Stomach (tissue), 9 donors: Measurements from ENCODE around the gene FAM124A. TPM values are rescaled to one million over a fixed set of nuclear protein-coding genes. Genes with fewer than 3 reads are reported as not detected.

Experiments used
- DNase-seq, 2 donors: peaks; one replicate each; pipeline versions ENCODE4 v3.0.0 to v3.0.0-alpha.2; 2013 to 2019
- H3K27ac ChIP-seq, 5 donors: fragments of 200-600 bp in 4 of 5; sonication (generic) in 4 of 5; one replicate each; pipeline ENCODE4 v1.5.1; 2013 to 2019; ENCODE audit warnings: mild to moderate bottlenecking in 1 of 5, moderate library complexity in 1 of 5
- H3K27me3 ChIP-seq, 3 donors: fragments of 200-600 bp; sonication (generic); one replicate each; pipeline ENCODE4 v1.5.1; 2017 to 2019; ENCODE audit warnings: mixed run types in 1 of 3
- H3K36me3 ChIP-seq, 4 donors: fragments of 200-600 bp; sonication (generic); 1 replicate in 3 of 4; 2 replicates in 1 of 4; pipeline ENCODE4 v1.5.1; 2016 to 2019
- H3K4me1 ChIP-seq, 4 donors: fragments of 200-600 bp; sonication (generic); one replicate each; pipeline ENCODE4 v1.5.1; 2016 to 2019
- H3K4me3 ChIP-seq, 4 donors: fragments of 200-600 bp; sonication (generic) in 3 of 4; one replicate each; pipeline ENCODE4 v1.5.1; 2016 to 2019; ENCODE audit warnings: mild to moderate bottlenecking in 1 of 4
- H3K9me3 ChIP-seq, 4 donors: fragments of 200-600 bp; sonication (generic); one replicate each; pipeline ENCODE4 v1.5.1; 2016 to 2019
- EP300 ChIP-seq: sonication (generic); formaldehyde crosslinking; IDR thresholded peaks from one replicate; pipeline ENCODE4 v1.6.1; 2017; ENCODE audit warnings: antibody characterized with exemption
- POLR2A ChIP-seq, 4 donors: fragments of 450-650 bp; IDR thresholded peaks; one replicate each; pipeline ENCODE4 v1.6.1; 2016; ENCODE audit warnings: antibody characterized with exemption in 4 of 4, control low read depth in 2 of 4, mild to moderate bottlenecking in 1 of 4, moderate library complexity in 1 of 4
- POLR2AphosphoS5 ChIP-seq, 3 donors: sonication (generic); formaldehyde crosslinking; IDR thresholded peaks; one replicate each; pipeline ENCODE4 v1.6.1; 2016; ENCODE audit warnings: antibody characterized with exemption in 3 of 3
- WGBS, 5 donors: extraction: QIAGEN DNeasy Blood & Tissue Kit in 3 of 5; methylation state at CpG; one replicate each; pipeline versions ENCODE4 v1.1.5 to v1.1.7; 2013 to 2018; 5-methylcytosine and 5-hydroxymethylcytosine counted together
- intact Hi-C: fragments of 100-400 bp; cut with DNase I; formaldehyde crosslinking; loops from one replicate; pipeline ENCODE4 v1.15.1; 2023; ENCODE audit warnings: low total_unique reads
- polyA plus RNA-seq, 3 donors: library from polyadenylated mRNA; stranded (reverse); fragments of 200-250 nt; gene quantifications; one replicate each; pipeline ENCODE4 v1.2.3, GENCODE V29; 2013
- total RNA-seq, 5 donors: library from RNA; depleted of rRNA; stranded (reverse); fragments of >200 nt; gene quantifications; one replicate each; pipeline versions ENCODE4 v1.1.0 to v1.2.3, GENCODE V29; 2014 to 2016
- TF ChIP-seq, protein P1 (sequence below), 7 experiments: fragments of 450-650 bp in 4 of 7; fragments of 200-600 bp in 3 of 7; sonication (generic) in 3 of 7; IDR thresholded peaks; one replicate each; pipeline ENCODE4 v1.5.1; 2016 to 2019; ENCODE audit warnings: antibody characterized with exemption in 7 of 7, control low read depth in 2 of 7, mild to moderate bottlenecking in 1 of 7
- donor health status: healthy with polysubstance abuse.
- donor health status: Bipolar disorder and iron deficiency.
- donor health status: healthy.

Gene FAM124A
- total and polyA plus RNA-seq, 8 donors: 0.46 to 21.0 (median 2.6) TPM

DNA sequence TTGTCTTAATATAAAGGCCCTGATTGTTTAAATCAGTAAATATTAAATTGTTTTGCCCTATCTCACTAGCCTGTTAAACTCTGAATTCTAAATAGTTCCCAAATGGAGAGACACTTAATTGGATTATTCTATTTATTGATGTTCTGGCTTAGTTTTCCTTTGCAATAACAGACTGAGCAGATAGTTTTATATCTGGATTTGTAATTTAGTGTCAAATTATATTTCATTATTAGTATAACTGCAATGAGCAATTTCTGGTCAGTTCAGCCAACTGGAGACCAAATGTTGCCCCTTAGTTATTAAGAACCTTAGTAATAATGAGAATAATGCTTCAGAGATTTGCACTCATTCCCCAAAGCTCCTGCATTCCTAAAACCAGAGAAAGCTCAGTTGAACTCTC lies 10.1 kb downstream of the FAM124A start:
- no peak for TF ChIP-seq EP300
- no peak for TF ChIP-seq POLR2AphosphoS5 (IDR thresholded peaks at IDR 0.05)
- no peak for TF ChIP-seq POLR2A (IDR thresholded peaks at IDR 0.05)
- no peaks in the 10 kb centered on the region for H3K9me3 ChIP-seq
- H3K4me3 ChIP-seq: no peak overlapping the region
- intact Hi-C loops: no loop called here
- H3K27me3 ChIP-seq: no peaks in the 10 kb centered on the region
- DNase-seq: no peak
- H3K27ac ChIP-seq: no peak overlapping the region
- H3K36me3 ChIP-seq: peaks cover 0 to 6% (median 0%) of the 10 kb centered on the region in 4 donors
- peaks cover 4 to 35% (median 16%) of the 10 kb centered on the region in 4 donors for H3K4me1 ChIP-seq

DNA sequence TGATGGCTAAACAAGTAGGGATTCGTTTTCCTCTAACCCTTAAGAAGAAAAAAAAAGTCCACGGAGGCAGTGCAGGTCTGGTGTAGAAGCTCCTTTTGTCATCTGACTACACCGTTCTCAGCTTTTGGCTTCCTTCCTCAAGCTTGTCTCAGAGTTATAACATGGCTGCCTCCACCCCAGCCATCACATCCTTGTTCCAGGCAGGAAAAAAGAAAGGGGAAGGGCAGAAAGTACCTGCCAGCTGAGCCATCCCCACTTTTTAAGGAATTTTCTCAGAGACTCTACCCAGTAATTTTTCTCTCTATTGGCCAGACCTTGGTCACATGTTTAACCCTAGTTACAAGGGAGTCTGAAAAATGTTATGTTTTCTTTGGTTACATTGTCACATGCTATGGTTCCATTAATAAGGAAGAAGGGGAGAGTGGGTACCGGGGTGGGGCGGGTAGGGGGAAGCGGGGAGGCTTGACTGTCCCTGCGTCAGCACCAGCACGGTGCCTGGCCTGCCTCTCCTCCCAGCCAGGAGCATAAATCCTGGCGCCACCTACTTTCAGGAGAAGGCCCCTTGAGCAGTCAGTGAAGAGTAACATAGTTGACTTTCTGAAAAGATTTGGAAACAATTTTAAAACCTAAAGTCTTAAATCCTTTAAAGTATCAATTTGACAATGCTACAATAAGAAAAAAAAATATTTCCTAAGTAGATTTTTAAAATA lies 11.1 kb downstream of the FAM124A start:
- intact Hi-C loops: no loop called here
- Histone ChIP-seq H3K36me3 (peaks cover 0 to 6% (median 0%) of the 10 kb centered on the region in 4 donors), H3K4me3 (no peak overlapping the region), H3K4me1 (peaks cover 4 to 28% (median 16%) of the 10 kb centered on the region in 4 donors), H3K27me3 (no peaks in the 10 kb centered on the region), H3K9me3 (no peaks in the 10 kb centered on the region), H3K27ac (no peak overlapping the region)
- no peak for DNase-seq
- TF ChIP-seq EP300: no peak
- TF ChIP-seq POLR2AphosphoS5 (IDR thresholded peaks at IDR 0.05): no peak
- no peak for TF ChIP-seq POLR2A (IDR thresholded peaks at IDR 0.05)
- TF ChIP-seq, protein P1, sequence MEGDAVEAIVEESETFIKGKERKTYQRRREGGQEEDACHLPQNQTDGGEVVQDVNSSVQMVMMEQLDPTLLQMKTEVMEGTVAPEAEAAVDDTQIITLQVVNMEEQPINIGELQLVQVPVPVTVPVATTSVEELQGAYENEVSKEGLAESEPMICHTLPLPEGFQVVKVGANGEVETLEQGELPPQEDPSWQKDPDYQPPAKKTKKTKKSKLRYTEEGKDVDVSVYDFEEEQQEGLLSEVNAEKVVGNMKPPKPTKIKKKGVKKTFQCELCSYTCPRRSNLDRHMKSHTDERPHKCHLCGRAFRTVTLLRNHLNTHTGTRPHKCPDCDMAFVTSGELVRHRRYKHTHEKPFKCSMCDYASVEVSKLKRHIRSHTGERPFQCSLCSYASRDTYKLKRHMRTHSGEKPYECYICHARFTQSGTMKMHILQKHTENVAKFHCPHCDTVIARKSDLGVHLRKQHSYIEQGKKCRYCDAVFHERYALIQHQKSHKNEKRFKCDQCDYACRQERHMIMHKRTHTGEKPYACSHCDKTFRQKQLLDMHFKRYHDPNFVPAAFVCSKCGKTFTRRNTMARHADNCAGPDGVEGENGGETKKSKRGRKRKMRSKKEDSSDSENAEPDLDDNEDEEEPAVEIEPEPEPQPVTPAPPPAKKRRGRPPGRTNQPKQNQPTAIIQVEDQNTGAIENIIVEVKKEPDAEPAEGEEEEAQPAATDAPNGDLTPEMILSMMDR (IDR thresholded peaks at IDR 0.05): no peak
- 88 to 95% (median 93%) methylated on average over 9 of the region's 9 CpGs for WGBS, 5 donors

DNA sequence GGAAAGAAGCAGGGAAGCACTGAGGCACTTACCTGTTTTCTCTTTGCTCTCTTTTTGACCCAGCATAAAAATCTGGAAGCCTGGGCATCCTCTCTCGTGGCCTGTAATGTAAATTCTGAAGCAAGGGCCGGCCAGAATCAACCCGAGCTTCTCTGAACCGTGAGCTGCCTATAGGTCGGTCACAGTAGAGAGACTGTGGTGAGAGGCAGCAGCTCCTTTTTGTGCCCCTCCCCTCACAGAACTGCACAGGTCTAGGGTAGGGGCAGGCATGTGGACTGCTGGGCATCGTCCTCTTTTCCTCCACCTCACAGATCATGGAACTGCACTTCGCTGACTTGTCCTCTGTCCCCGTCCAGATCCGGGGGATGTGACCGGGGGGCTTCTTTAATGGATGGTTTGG lies 12.5 kb downstream of the FAM124A start:
- DNase-seq: no peak
- intact Hi-C loops: no loop called here
- H3K9me3 ChIP-seq: no peaks in the 10 kb centered on the region
- peaks cover 4 to 24% (median 13%) of the 10 kb centered on the region in 4 donors for H3K4me1 ChIP-seq
- no peak overlapping the region for H3K27ac ChIP-seq
- H3K4me3 ChIP-seq: no peak overlapping the region
- H3K27me3 ChIP-seq: no peaks in the 10 kb centered on the region
- H3K36me3 ChIP-seq: peaks cover 0 to 6% (median 0%) of the 10 kb centered on the region in 4 donors
- 74 to 83% (median 82%) methylated on average over 10 of the region's 10 CpGs for WGBS, 5 donors
- TF ChIP-seq EP300 (no peak), POLR2A (IDR thresholded peaks at IDR 0.05) (no peak), POLR2AphosphoS5 (IDR thresholded peaks at IDR 0.05) (no peak)
- TF ChIP-seq, protein P1 (IDR thresholded peaks at IDR 0.05): no peak

DNA sequence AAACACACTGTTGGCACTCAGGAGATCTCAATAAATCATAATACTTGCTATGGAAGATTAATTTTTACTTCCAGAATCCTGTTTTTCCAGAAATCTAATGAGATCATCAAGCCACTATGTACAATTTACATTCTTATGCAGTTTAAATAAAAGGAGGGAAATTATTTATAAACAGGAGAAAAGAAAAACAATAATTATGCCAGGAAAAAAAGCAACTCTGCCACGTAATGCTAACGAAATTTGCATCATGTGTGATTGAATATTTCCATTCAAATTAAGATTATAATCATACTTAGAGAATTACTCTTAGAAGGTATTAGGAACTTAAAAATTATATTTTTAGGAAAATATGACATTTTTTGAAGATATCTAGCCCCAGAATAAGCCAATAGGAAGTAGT lies 13.0 kb downstream of the FAM124A start:
- H3K27me3 ChIP-seq: no peaks in the 10 kb centered on the region
- peaks cover 2 to 19% (median 9%) of the 10 kb centered on the region in 4 donors for H3K4me1 ChIP-seq
- no peaks in the 10 kb centered on the region for H3K9me3 ChIP-seq
- no peak for TF ChIP-seq EP300
- no peak for TF ChIP-seq POLR2AphosphoS5 (IDR thresholded peaks at IDR 0.05)
- TF ChIP-seq, protein P1 (IDR thresholded peaks at IDR 0.05): no peak
- TF ChIP-seq POLR2A (IDR thresholded peaks at IDR 0.05): no peak
- no peak for DNase-seq
- no peak overlapping the region for H3K4me3 ChIP-seq
- H3K27ac ChIP-seq: peak overlapping the region in 1 of 5 donors; percentile 39
- 74 to 85% (median 81%) methylated on average over 2 of the region's 2 CpGs for WGBS, 5 donors
- peaks cover 0 to 6% (median 0%) of the 10 kb centered on the region in 4 donors for H3K36me3 ChIP-seq
- intact Hi-C loops: no loop called here
